Measurements from ENCODE around the gene LRP8. TPM values are rescaled to one million over a fixed set of nuclear protein-coding genes. Genes with fewer than 3 reads are reported as not detected.

LRP8 gene
- total and polyA plus RNA-seq, 4 donors = 0.15 to 0.75 (median 0.29) TPM

DNA sequence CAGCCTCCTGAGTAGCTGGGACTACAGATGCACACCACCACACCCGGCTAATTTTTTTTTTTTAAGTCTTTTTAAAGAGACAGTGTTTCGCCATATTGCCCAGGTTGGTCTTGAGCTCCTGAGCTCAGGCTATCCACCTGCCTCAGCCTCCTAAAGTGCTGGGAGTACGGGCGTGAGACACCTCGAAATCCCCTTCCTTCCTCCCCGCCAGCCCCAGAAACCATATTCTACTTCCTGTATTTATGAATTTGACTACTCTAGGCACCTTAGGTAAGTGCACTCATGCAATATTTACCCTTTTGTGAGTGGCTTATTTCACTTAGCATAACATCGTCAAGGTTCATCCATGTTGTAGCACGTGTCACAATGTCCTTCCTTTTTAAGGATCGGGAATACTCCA lies 6.9 kb upstream of the LRP8 start (continued):
- no peak for TF ChIP-seq REST (IDR thresholded peaks at IDR 0.05)
- no peak for TF ChIP-seq MAX (IDR thresholded peaks at IDR 0.05)
- TF ChIP-seq CTCF (IDR thresholded peaks at IDR 0.05; ENCODE audit: low read depth, low read length, missing input control) = no peak

- Histone ChIP-seq H3K36me3 (ENCODE audit: control insufficient read depth in 4 of 4, insufficient read depth in 3 of 4, low read depth in 1 of 4, low read length in 3 of 4) (no peaks in the 10 kb centered on the region), H3K27ac (ENCODE audit: low read depth in 1 of 2, low read length in 2 of 2) (no peak overlapping the region), H3K27me3 (ENCODE audit: control insufficient read depth in 4 of 4, insufficient read depth in 4 of 4, low read length in 3 of 4) (no peaks in the 10 kb centered on the region), H3K9me3 (ENCODE audit: control insufficient read depth in 4 of 4, low read length in 3 of 4) (no peaks in the 10 kb centered on the region), H3K4me1 (ENCODE audit: control insufficient read depth in 4 of 4, insufficient read depth in 4 of 4, low read length in 3 of 4) (no peaks in the 10 kb centered on the region), H3K4me3 (ENCODE audit: low read depth in 1 of 3, low read length in 3 of 3) (no peak overlapping the region), H3K9ac (ENCODE audit: low read depth in 1 of 2, low read length in 2 of 2) (no peak overlapping the region)
- no peak for TF ChIP-seq TAF1 (conservative IDR thresholded peaks at IDR 0.05)
- no peak for TF ChIP-seq ATF3 (IDR thresholded peaks at IDR 0.05)
- no peak for TF ChIP-seq ZBTB33 (IDR thresholded peaks at IDR 0.05)
- no peak for TF ChIP-seq HNF4A (conservative IDR thresholded peaks at IDR 0.05)
- TF ChIP-seq HNF4G (IDR thresholded peaks at IDR 0.05) = no peak
- no peak for TF ChIP-seq EGR1 (IDR thresholded peaks at IDR 0.05; ENCODE audit: low read depth in 2 of 2)
- TF ChIP-seq RAD21 (IDR thresholded peaks at IDR 0.05) = no peak
- TF ChIP-seq YY1 (IDR thresholded peaks at IDR 0.05) = no peak
- no peak for TF ChIP-seq REST (IDR thresholded peaks at IDR 0.05)
- no peak for TF ChIP-seq RXRA (IDR thresholded peaks at IDR 0.05)
- no peak for TF ChIP-seq FOXA1 (IDR thresholded peaks at IDR 0.05)
- TF ChIP-seq FOXA2 (IDR thresholded peaks at IDR 0.05) = no peak
- no peak for TF ChIP-seq CTCF (IDR thresholded peaks at IDR 0.05; ENCODE audit: low read depth, low read length, missing input control)
- DNase-seq (ENCODE audit: low spot score) = no peak
- 86% methylated on average over 2 of the region's 2 CpGs for WGBS
Measured at GRCh38 chr1:53334312-53334711, 6.4 kb upstream of the LRP8 start.
